H9 (cell line): ENCODE results near the gene PNKD. TPM values are rescaled to one million over a fixed set of nuclear protein-coding genes. Genes with fewer than 3 reads are reported as not detected.

Experiments used
- DNase-seq: peaks from one replicate; pipeline ENCODE4 v3.0.0-alpha.2; 2017
- H2AFZ ChIP-seq: one replicate; pipeline ENCODE4 v1.6.1; 2013; ENCODE audit warnings: mild to moderate bottlenecking, low read length, control low read depth, moderate library complexity
- H2AK5ac ChIP-seq: 2 replicates; pipeline ENCODE4 v1.6.1; 2013; ENCODE audit warnings: low read length, control low read depth, mixed read lengths; ENCODE audit not compliant: insufficient read length
- H2BK120ac ChIP-seq: one replicate; pipeline ENCODE4 v1.6.1; 2013; ENCODE audit warnings: low read depth, mild to moderate bottlenecking, low read length, control low read depth, inconsistent platforms; ENCODE audit not compliant: poor library complexity, severe bottlenecking
- H2BK12ac ChIP-seq: 2 replicates; pipeline ENCODE4 v1.6.1; 2013; ENCODE audit warnings: low read length, control low read depth, mixed read lengths, low read depth; ENCODE audit not compliant: insufficient read length
- H2BK15ac ChIP-seq: 2 replicates; pipeline ENCODE4 v1.6.1; 2013; ENCODE audit warnings: low read depth, low read length, control low read depth
- H2BK20ac ChIP-seq: one replicate; pipeline ENCODE4 v1.6.1; 2013; ENCODE audit warnings: low read depth, mild to moderate bottlenecking, low read length, control low read depth, inconsistent platforms; ENCODE audit not compliant: poor library complexity, severe bottlenecking
- H2BK5ac ChIP-seq: 2 replicates; pipeline ENCODE4 v1.6.1; 2013; ENCODE audit warnings: low read length, control low read depth, mixed read lengths; ENCODE audit not compliant: insufficient read length
- H3K14ac ChIP-seq: 2 replicates; pipeline ENCODE4 v1.6.1; 2013; ENCODE audit warnings: low read length, control low read depth; ENCODE audit not compliant: insufficient read depth
- H3K18ac ChIP-seq: 2 replicates; pipeline ENCODE4 v1.6.1; 2013; ENCODE audit warnings: low read depth, mild to moderate bottlenecking, mixed read lengths, low read length, control low read depth; ENCODE audit not compliant: insufficient read length
- H3K23ac ChIP-seq: 2 replicates; pipeline ENCODE4 v1.6.1; 2013; ENCODE audit warnings: low read length, control low read depth, mixed read lengths, low read depth; ENCODE audit not compliant: insufficient read length
- H3K23me2 ChIP-seq: 2 replicates; pipeline ENCODE4 v1.6.1; 2013; ENCODE audit warnings: low read depth, mild to moderate bottlenecking, mixed read lengths, low read length, control low read depth; ENCODE audit not compliant: insufficient read length, poor library complexity, severe bottlenecking
- H3K27ac ChIP-seq: 2 replicates; pipeline ENCODE4 v1.5.1; 2013; ENCODE audit warnings: low read length, control low read depth, mixed read lengths, low read depth; ENCODE audit not compliant: insufficient read length
- H3K27me3 ChIP-seq: 2 replicates; pipeline ENCODE4 v1.6.1; 2013; ENCODE audit warnings: low read length, control low read depth, inconsistent platforms; ENCODE audit not compliant: insufficient read depth
- H3K4ac ChIP-seq: 2 replicates; pipeline ENCODE4 v1.6.1; 2013; ENCODE audit warnings: low read depth, mild to moderate bottlenecking, control low read depth, inconsistent platforms, low read length, moderate library complexity
- H3K4me1 ChIP-seq: 2 replicates; pipeline ENCODE4 v1.6.1; 2013; ENCODE audit warnings: low read length, control low read depth, inconsistent platforms; ENCODE audit not compliant: insufficient read depth
- H3K4me2 ChIP-seq: 2 replicates; pipeline ENCODE4 v1.6.1; 2013; ENCODE audit warnings: low read length, control low read depth, mixed read lengths; ENCODE audit not compliant: insufficient read length, insufficient read depth
- H3K56ac ChIP-seq: 2 replicates; pipeline ENCODE4 v1.6.1; 2013; ENCODE audit warnings: low read depth, mild to moderate bottlenecking, mixed read lengths, low read length, control low read depth; ENCODE audit not compliant: insufficient read length
- H3K79me1 ChIP-seq: 2 replicates; pipeline ENCODE4 v1.6.1; 2013; ENCODE audit warnings: low read depth, mild to moderate bottlenecking, moderate library complexity, low read length, control low read depth, inconsistent platforms; ENCODE audit not compliant: insufficient read depth, poor library complexity, severe bottlenecking
- H3K79me2 ChIP-seq: 2 replicates; pipeline ENCODE4 v1.6.1; 2013; ENCODE audit warnings: low read length, control low read depth, inconsistent platforms; ENCODE audit not compliant: insufficient read depth
- H3K9ac ChIP-seq: 2 replicates; pipeline ENCODE4 v1.6.1; 2013; ENCODE audit warnings: low read length, control low read depth, mixed read lengths; ENCODE audit not compliant: insufficient read length; ENCODE audit errors: extremely low read depth
- H3K9me3 ChIP-seq: one replicate; pipeline ENCODE4 v1.6.1; 2013; ENCODE audit warnings: low read depth, low read length, inconsistent platforms; ENCODE audit not compliant: control insufficient read depth
- H3T11ph ChIP-seq: one replicate; pipeline ENCODE4 v1.6.1; 2013; ENCODE audit warnings: mild to moderate bottlenecking, low read length, control low read depth, inconsistent platforms
- H4K20me1 ChIP-seq: one replicate; pipeline ENCODE4 v1.6.1; 2013; ENCODE audit not compliant: control insufficient read depth, insufficient read length, insufficient read depth
- H4K5ac ChIP-seq: 2 replicates; pipeline ENCODE4 v1.6.1; 2013; ENCODE audit warnings: low read depth, mild to moderate bottlenecking, mixed read lengths, low read length, control low read depth; ENCODE audit not compliant: insufficient read length
- H4K8ac ChIP-seq: replicated peaks from 2 replicates; pipeline ENCODE4 v1.6.1; 2013; ENCODE audit warnings: low read length, control low read depth, mixed read lengths, low read depth; ENCODE audit not compliant: insufficient read length
- H4K91ac ChIP-seq: 2 replicates; pipeline ENCODE4 v1.6.1; 2013; ENCODE audit warnings: low read depth, mild to moderate bottlenecking, moderate library complexity, mixed read lengths, low read length, control low read depth; ENCODE audit not compliant: insufficient read length
- H3K27ac Mint-ChIP-seq, 3 experiments: 2 replicates in 2 of 3; 3 replicates in 1 of 3; pipeline ENCODE4 v1.8.0; 2020 to 2021; ENCODE audit warnings: mixed read lengths in 3 of 3, mild to moderate bottlenecking in 1 of 3, moderate library complexity in 1 of 3
- H3K27me3 Mint-ChIP-seq: 2 replicates; pipeline ENCODE4 v1.8.0; 2021; ENCODE audit warnings: low read depth, mild to moderate bottlenecking, moderate library complexity, mixed read lengths
- H3K36me3 Mint-ChIP-seq, 3 experiments: 2 replicates in 2 of 3; 3 replicates in 1 of 3; pipeline ENCODE4 v1.8.0; 2020 to 2021; ENCODE audit warnings: low read depth in 3 of 3, mixed read lengths in 3 of 3; ENCODE audit not compliant: insufficient read depth in 1 of 3
- H3K4me1 Mint-ChIP-seq, 2 experiments: 2 replicates each; pipeline ENCODE4 v1.8.0; 2020; ENCODE audit warnings: mixed read lengths in 2 of 2
- H3K4me3 Mint-ChIP-seq, 2 experiments: 2 replicates in 1 of 2; 3 replicates in 1 of 2; pipeline ENCODE4 v1.8.0; 2020 to 2021; ENCODE audit warnings: mild to moderate bottlenecking in 2 of 2, mixed read lengths in 2 of 2, moderate library complexity in 1 of 2
- H3K9me3 Mint-ChIP-seq, 2 experiments: 2 replicates in 1 of 2; 3 replicates in 1 of 2; pipeline ENCODE4 v1.8.0; 2020; ENCODE audit warnings: mild to moderate bottlenecking in 2 of 2, mixed read lengths in 2 of 2, moderate library complexity in 1 of 2
- CTCF ChIP-seq: fragments of 200-600 bp; sonication (generic); conservative IDR thresholded peaks from 3 replicates; pipeline ENCODE4 v1.8.0; 2021; ENCODE audit warnings: antibody characterized with exemption, mild to moderate bottlenecking
- WGBS: extraction: QIAGEN DNeasy Blood & Tissue Kit; methylation state at CpG from one replicate; pipeline ENCODE4 v1.1.7; 2013; ENCODE audit warnings: missing lambda C conversion rate, low lambda C conversion rate, mixed read lengths; ENCODE audit not compliant: insufficient read length; ENCODE audit errors: extremely low coverage; 5-methylcytosine and 5-hydroxymethylcytosine counted together
- total RNA-seq: library from RNA; stranded (reverse); gene quantifications from 2 replicates; pipeline ENCODE4 v1.2.1, GENCODE V29; 2021

PNKD gene
- total RNA-seq, 1 experiment from 2014 or later: 31.6 TPM

- H3K36me3 Mint-ChIP-seq: no peaks in the 10 kb centered on the region
- no peak overlapping the region for H3K18ac ChIP-seq
- H3K27me3 Mint-ChIP-seq: peaks cover 38% of the 10 kb centered on the region
- no CpG with 5 or more reads among the region's 23 CpGs for WGBS
- H4K8ac ChIP-seq: no peak overlapping the region
- H2BK20ac ChIP-seq: no peak overlapping the region
- no peak overlapping the region for H2BK5ac ChIP-seq
- no peak overlapping the region for H2BK15ac ChIP-seq
- no peak overlapping the region for H2AFZ ChIP-seq
- no peak overlapping the region for H2BK12ac ChIP-seq
- H3K27ac ChIP-seq: no peak overlapping the region
- no peak overlapping the region for H3K56ac ChIP-seq
- H3K27ac Mint-ChIP-seq: no peak overlapping the region
- H4K91ac ChIP-seq: no peak overlapping the region
- no peak overlapping the region for H3K23ac ChIP-seq
- no peak overlapping the region for H3K14ac ChIP-seq
- H3K9me3 Mint-ChIP-seq: no peaks in the 10 kb centered on the region; a peak in 1 of 5 replicates
- peaks cover 17 to 35% of the 10 kb centered on the region in 2 experiments for H3K4me1 Mint-ChIP-seq
- no peak overlapping the region for H2BK120ac ChIP-seq
- no peaks in the 10 kb centered on the region for H3K79me1 ChIP-seq
- H3K9me3 ChIP-seq: no peaks in the 10 kb centered on the region
- no peak for DNase-seq
- H3K4me3 Mint-ChIP-seq: no peak overlapping the region
- no peaks in the 10 kb centered on the region for H3K79me2 ChIP-seq
- peaks cover 12% of the 10 kb centered on the region for H3K23me2 ChIP-seq
- H3K4me1 ChIP-seq: no peaks in the 10 kb centered on the region
- H4K5ac ChIP-seq: no peak overlapping the region
- peaks cover 2% of the 10 kb centered on the region; the same call in 1 of the 2 replicates for H3K27me3 ChIP-seq
- no peak overlapping the region for H2AK5ac ChIP-seq
- no peak for TF ChIP-seq CTCF
- H4K20me1 ChIP-seq: no peaks in the 10 kb centered on the region
- no peak overlapping the region for H3T11ph ChIP-seq
- H3K9ac ChIP-seq: no peak overlapping the region
- H3K4ac ChIP-seq: no peak overlapping the region
- no peak overlapping the region for H3K4me2 ChIP-seq
Observed at GRCh38 chr2:218391202-218391601, 120.9 kb downstream of the PNKD start.
